Vagina (tissue), 2 donors: ENCODE data around the gene IQGAP1. TPM values are rescaled to one million over a fixed set of nuclear protein-coding genes. Genes with fewer than 3 reads are reported as not detected.
A peak's percentile ranks its signal among the peaks of the same experiment; 100 is the strongest.

Experiments
- DNase-seq, 2 donors: peaks; one replicate each; pipeline ENCODE4 v3.0.0-alpha.2; 2017; ENCODE audit errors: extremely low spot score in 2 of 2
- H3K27ac ChIP-seq: fragments of 200-600 bp; sonication (generic); one replicate; pipeline ENCODE4 v1.5.1; 2019
- H3K27me3 ChIP-seq: fragments of 200-600 bp; sonication (generic); one replicate; pipeline ENCODE4 v1.5.1; 2019
- H3K36me3 ChIP-seq, 2 donors: fragments of 200-600 bp; sonication (generic); one replicate each; pipeline ENCODE4 v1.5.1; 2017 to 2019
- H3K4me1 ChIP-seq: fragments of 200-600 bp; sonication (generic); one replicate; pipeline ENCODE4 v1.5.1; 2019
- H3K4me3 ChIP-seq, 2 donors: fragments of 200-600 bp; sonication (generic); 1 replicate in 1 of 2; 2 replicates in 1 of 2; pipeline ENCODE4 v1.5.1; 2016 to 2019
- H3K9me3 ChIP-seq: fragments of 200-600 bp; sonication (generic); one replicate; pipeline ENCODE4 v1.5.1; 2019
- CTCF ChIP-seq, 3 experiments: fragments of 450-650 bp in 2 of 3; fragments of 200-600 bp in 1 of 3; sonication (generic) in 1 of 3; IDR thresholded peaks; one replicate each; pipeline ENCODE4 v1.5.1; 2017 to 2019; ENCODE audit warnings: antibody characterized with exemption in 3 of 3, mild to moderate bottlenecking in 2 of 3, moderate library complexity in 2 of 3
- POLR2A ChIP-seq, 2 donors: fragments of 450-650 bp; IDR thresholded peaks; one replicate each; pipeline ENCODE4 v1.6.1; 2017; ENCODE audit warnings: antibody characterized with exemption in 2 of 2, mild to moderate bottlenecking in 2 of 2, moderate library complexity in 2 of 2
- POLR2AphosphoS5 ChIP-seq, 2 donors: sonication (generic); formaldehyde crosslinking; IDR thresholded peaks; one replicate each; pipeline ENCODE4 v1.9.0; 2017; ENCODE audit warnings: antibody characterized with exemption in 2 of 2, mild to moderate bottlenecking in 2 of 2, low read depth in 1 of 2; ENCODE audit not compliant: insufficient read depth in 1 of 2
- intact Hi-C: fragments of 100-400 bp; cut with DNase I; formaldehyde crosslinking; loops from one replicate; pipeline ENCODE4 v1.15.1; 2023
- total RNA-seq: library from RNA; depleted of rRNA; stranded (reverse); fragments of >200 nt; gene quantifications from one replicate; pipeline ENCODE4 v1.2.3, GENCODE V29; 2016

The IQGAP1 gene
- total RNA-seq, 1 donor from 2014 or later: 261 TPM

- Histone ChIP-seq H3K4me3 (peak overlapping the region; percentile 70 to 77), H3K27ac (no peak overlapping the region), H3K9me3 (no peaks in the 10 kb centered on the region), H3K36me3 (no peaks in the 10 kb centered on the region), H3K4me1 (peaks cover 14% of the 10 kb centered on the region), H3K27me3 (no peaks in the 10 kb centered on the region)
- DNase-seq: no peak
- intact Hi-C loops: no loop called here
- TF ChIP-seq CTCF (IDR thresholded peaks at IDR 0.05) (no peak), POLR2AphosphoS5 (IDR thresholded peaks at IDR 0.05; ENCODE audit: insufficient read depth in 1 of 2, low read depth in 1 of 2) (no peak), POLR2A (IDR thresholded peaks at IDR 0.05) (no peak)
Measured at GRCh38 chr15:90351479-90352106, 36.4 kb upstream of the IQGAP1 start.

GRCh38 chr15:90352107-90352893 is 35.7 kb upstream of the IQGAP1 start, which contains the start of gene ZNF774:
ZNF774 (plus strand) TSS chr15:90352284; CDS start chr15:90354661, 2,377 bp downstream.
- peak within 1 kb of the TSS; percentile 64 for H3K27ac ChIP-seq
- intact Hi-C loops: no loop called here
- no peaks in the 10 kb centered on the region for H3K27me3 ChIP-seq
- no peaks in the 10 kb centered on the region for H3K9me3 ChIP-seq
- peak within 1 kb of the TSS; percentile 70 to 77 for H3K4me3 ChIP-seq
- DNase-seq: peak; percentile 93 to 97
- H3K36me3 ChIP-seq: no peaks in the 10 kb centered on the region
- H3K4me1 ChIP-seq: peaks cover 14% of the 10 kb centered on the region
- TF ChIP-seq POLR2AphosphoS5 (IDR thresholded peaks at IDR 0.05; ENCODE audit: insufficient read depth in 1 of 2, low read depth in 1 of 2) (peak; percentile 80 to 86), CTCF (IDR thresholded peaks at IDR 0.05) (no peak)

- peaks cover 14% of the 10 kb centered on the region for H3K4me1 ChIP-seq
- intact Hi-C loops: no loop called here
- TF ChIP-seq CTCF (IDR thresholded peaks at IDR 0.05) (no peak), POLR2AphosphoS5 (IDR thresholded peaks at IDR 0.05; ENCODE audit: insufficient read depth in 1 of 2, low read depth in 1 of 2) (no peak), POLR2A (IDR thresholded peaks at IDR 0.05) (no peak)
- no peak for DNase-seq
- H3K27me3 ChIP-seq: no peaks in the 10 kb centered on the region
- H3K9me3 ChIP-seq: no peaks in the 10 kb centered on the region
- no peak overlapping the region for H3K27ac ChIP-seq
- no peak overlapping the region for H3K4me3 ChIP-seq
- no peaks in the 10 kb centered on the region for H3K36me3 ChIP-seq
Measured at GRCh38 chr15:90354986-90355385, 33.1 kb upstream of the IQGAP1 start.

- no peaks in the 10 kb centered on the region for H3K27me3 ChIP-seq
- DNase-seq: no peak
- TF ChIP-seq POLR2AphosphoS5 (IDR thresholded peaks at IDR 0.05; ENCODE audit: insufficient read depth in 1 of 2, low read depth in 1 of 2) (no peak), POLR2A (IDR thresholded peaks at IDR 0.05) (no peak), CTCF (IDR thresholded peaks at IDR 0.05) (no peak)
- H3K9me3 ChIP-seq: no peaks in the 10 kb centered on the region
- intact Hi-C loops: no loop called here
- no peak overlapping the region for H3K4me3 ChIP-seq
- H3K36me3 ChIP-seq: no peaks in the 10 kb centered on the region
- H3K4me1 ChIP-seq: peaks cover 19% of the 10 kb centered on the region
- no peak overlapping the region for H3K27ac ChIP-seq
Measured at GRCh38 chr15:90358124-90359033, 29.7 kb upstream of the IQGAP1 start.
